Measurements from ENCODE around the gene RAB4A. TPM values are rescaled to one million over a fixed set of nuclear protein-coding genes. Genes with fewer than 3 reads are reported as not detected.
A peak's percentile ranks its signal among the peaks of the same experiment; 100 is the strongest.

The RAB4A gene
- total and polyA plus RNA-seq, 9 of the 15 experiments (the other 6 are each of a cell fraction or from before 2014, with no cell fraction given) = 8.3 to 61.0 (median 26.7) TPM

DNA sequence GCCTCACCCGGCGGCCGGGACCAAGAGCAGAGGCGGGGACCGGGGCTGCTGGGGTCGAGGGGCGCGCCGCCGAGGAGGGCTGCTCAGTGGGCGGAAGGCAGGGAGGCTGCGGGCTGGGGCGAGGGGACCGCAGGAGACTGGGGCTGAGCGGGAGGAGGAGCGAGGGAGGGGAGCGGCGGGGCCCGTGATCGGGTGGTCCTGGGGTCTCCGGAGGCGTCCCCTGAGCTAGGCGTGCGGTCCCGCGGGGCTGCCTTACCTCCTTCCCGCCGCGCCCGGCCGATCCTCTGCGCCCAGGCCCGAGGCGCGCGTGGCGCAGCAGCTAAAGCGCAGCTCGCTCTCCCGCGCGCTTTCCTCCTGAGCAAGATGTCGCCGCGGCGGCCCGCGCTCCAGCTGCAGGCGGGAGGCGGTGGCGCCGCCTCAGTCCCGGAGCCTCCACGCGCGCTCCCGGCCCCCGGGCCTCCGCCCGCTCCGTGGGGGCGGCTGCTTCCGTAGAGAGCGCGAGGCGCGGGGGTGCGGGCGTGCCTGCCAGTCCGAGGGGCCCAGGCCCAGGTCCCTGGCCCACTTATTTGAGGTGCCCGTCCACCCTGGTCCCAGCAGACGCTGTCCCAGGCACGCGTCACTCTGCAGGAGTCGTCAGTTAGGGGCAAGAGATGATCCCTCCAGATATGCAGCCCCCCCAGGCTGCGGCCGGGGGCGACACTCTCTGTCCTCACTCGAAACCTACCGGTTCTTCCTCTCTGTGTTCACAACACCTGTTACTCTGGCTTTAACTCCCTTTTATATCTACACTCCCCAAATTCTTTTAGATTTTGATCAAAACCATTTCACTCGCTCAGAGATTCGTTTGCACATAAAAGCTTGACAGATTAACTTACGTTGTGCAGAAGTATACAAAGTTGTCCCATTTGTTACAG, 72.0 kb downstream of the RAB4A start, which contains the start of gene CCSAP (continued):
- TF ChIP-seq, protein P1, sequence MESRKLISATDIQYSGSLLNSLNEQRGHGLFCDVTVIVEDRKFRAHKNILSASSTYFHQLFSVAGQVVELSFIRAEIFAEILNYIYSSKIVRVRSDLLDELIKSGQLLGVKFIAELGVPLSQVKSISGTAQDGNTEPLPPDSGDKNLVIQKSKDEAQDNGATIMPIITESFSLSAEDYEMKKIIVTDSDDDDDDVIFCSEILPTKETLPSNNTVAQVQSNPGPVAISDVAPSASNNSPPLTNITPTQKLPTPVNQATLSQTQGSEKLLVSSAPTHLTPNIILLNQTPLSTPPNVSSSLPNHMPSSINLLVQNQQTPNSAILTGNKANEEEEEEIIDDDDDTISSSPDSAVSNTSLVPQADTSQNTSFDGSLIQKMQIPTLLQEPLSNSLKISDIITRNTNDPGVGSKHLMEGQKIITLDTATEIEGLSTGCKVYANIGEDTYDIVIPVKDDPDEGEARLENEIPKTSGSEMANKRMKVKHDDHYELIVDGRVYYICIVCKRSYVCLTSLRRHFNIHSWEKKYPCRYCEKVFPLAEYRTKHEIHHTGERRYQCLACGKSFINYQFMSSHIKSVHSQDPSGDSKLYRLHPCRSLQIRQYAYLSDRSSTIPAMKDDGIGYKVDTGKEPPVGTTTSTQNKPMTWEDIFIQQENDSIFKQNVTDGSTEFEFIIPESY (CRISPR knock-in tag; IDR thresholded peaks at IDR 0.05) = no peak
- TF ChIP-seq CC2D1A (IDR thresholded peaks at IDR 0.05) = no peak
- no peak for TF ChIP-seq TEAD2 (tag; IDR thresholded peaks at IDR 0.05)
- TF ChIP-seq ZFPM2 (CRISPR knock-in tag; IDR thresholded peaks at IDR 0.05) = no peak
- TF ChIP-seq ZNF76 (CRISPR knock-in tag; IDR thresholded peaks at IDR 0.05; ENCODE audit: borderline replicate concordance) = peak; percentile 59; the same call in 1 of the 2 replicates
- TF ChIP-seq, protein P2, sequence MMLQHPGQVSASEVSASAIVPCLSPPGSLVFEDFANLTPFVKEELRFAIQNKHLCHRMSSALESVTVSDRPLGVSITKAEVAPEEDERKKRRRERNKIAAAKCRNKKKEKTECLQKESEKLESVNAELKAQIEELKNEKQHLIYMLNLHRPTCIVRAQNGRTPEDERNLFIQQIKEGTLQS (IDR thresholded peaks at IDR 0.05) = no peak
- TF ChIP-seq, protein P2 (CRISPR knock-in tag; conservative IDR thresholded peaks at IDR 0.05) = no peak
- TF ChIP-seq NELFE (IDR thresholded peaks at IDR 0.05; ENCODE audit: insufficient read depth, insufficient read length) = no peak
- no peak for TF ChIP-seq KDM4B (IDR thresholded peaks at IDR 0.05; ENCODE audit: borderline replicate concordance in 2 of 2, low read depth in 1 of 2)
- TF ChIP-seq, protein P3, sequence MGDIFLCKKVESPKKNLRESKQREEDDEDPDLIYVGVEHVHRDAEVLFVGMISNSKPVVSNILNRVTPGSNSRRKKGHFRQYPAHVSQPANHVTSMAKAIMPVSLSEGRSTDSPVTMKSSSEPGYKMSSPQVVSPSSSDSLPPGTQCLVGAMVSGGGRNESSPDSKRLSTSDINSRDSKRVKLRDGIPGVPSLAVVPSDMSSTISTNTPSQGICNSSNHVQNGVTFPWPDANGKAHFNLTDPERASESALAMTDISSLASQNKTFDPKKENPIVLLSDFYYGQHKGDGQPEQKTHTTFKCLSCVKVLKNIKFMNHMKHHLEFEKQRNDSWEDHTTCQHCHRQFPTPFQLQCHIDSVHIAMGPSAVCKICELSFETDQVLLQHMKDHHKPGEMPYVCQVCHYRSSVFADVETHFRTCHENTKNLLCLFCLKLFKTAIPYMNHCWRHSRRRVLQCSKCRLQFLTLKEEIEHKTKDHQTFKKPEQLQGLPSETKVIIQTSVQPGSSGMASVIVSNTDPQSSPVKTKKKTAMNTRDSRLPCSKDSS (IDR thresholded peaks at IDR 0.05; ENCODE audit: low read depth, partially characterized antibody) = no peak
- TF ChIP-seq, protein P4, sequence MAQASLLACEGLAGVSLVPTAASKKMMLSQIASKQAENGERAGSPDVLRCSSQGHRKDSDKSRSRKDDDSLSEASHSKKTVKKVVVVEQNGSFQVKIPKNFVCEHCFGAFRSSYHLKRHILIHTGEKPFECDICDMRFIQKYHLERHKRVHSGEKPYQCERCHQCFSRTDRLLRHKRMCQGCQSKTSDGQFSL (CRISPR knock-in tag; IDR thresholded peaks at IDR 0.05) = peak; percentile 76
- TF ChIP-seq, protein P4 (tag; IDR thresholded peaks at IDR 0.05) = 0 out of 4 replicates have a peak, but pooled peaks of 1 of the 2 experiments have one; percentile 30
- no peak for TF ChIP-seq LCOR (CRISPR knock-in tag; IDR thresholded peaks at IDR 0.05)
- no peak for TF ChIP-seq CEBPB (tag; IDR thresholded peaks at IDR 0.05)
- no peak for TF ChIP-seq MTA2 (IDR thresholded peaks at IDR 0.05; ENCODE audit: low read depth)
- TF ChIP-seq ZNF717 (CRISPR knock-in tag; IDR thresholded peaks at IDR 0.05) = 0 out of 2 replicates have a peak, but pooled peaks have one; percentile 44
- peak; percentile 53; the same call in 1 of the 2 replicates for TF ChIP-seq ZNF24 (IDR thresholded peaks at IDR 0.05)
- TF ChIP-seq, protein P5, sequence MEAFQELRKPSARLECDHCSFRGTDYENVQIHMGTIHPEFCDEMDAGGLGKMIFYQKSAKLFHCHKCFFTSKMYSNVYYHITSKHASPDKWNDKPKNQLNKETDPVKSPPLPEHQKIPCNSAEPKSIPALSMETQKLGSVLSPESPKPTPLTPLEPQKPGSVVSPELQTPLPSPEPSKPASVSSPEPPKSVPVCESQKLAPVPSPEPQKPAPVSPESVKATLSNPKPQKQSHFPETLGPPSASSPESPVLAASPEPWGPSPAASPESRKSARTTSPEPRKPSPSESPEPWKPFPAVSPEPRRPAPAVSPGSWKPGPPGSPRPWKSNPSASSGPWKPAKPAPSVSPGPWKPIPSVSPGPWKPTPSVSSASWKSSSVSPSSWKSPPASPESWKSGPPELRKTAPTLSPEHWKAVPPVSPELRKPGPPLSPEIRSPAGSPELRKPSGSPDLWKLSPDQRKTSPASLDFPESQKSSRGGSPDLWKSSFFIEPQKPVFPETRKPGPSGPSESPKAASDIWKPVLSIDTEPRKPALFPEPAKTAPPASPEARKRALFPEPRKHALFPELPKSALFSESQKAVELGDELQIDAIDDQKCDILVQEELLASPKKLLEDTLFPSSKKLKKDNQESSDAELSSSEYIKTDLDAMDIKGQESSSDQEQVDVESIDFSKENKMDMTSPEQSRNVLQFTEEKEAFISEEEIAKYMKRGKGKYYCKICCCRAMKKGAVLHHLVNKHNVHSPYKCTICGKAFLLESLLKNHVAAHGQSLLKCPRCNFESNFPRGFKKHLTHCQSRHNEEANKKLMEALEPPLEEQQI (IDR thresholded peaks at IDR 0.05) = no peak
- TF ChIP-seq PTTG1 (tag; IDR thresholded peaks at IDR 0.05; ENCODE audit: low read depth) = no peak
- peak; percentile 79 for TF ChIP-seq POLR2A (conservative IDR thresholded peaks at IDR 0.05)
- TF ChIP-seq MTA3 (IDR thresholded peaks at IDR 0.05; ENCODE audit: borderline replicate concordance) = peak; percentile 92; the same call in 1 of the 2 replicates
